ENCODE data around the gene WBP1.
A peak's percentile ranks its signal among the peaks of the same experiment; 100 is the strongest.

WBP1 gene

GRCh38 chr2:74461187-74462053, 3.2 kb downstream of the WBP1 start:
- no peak overlapping the region for H3K27ac ChIP-seq (ENCODE audit: low read depth, low read length)
- no peaks in the 10 kb centered on the region for H4K20me1 ChIP-seq (ENCODE audit: low read depth, low read length)
- H2AFZ ChIP-seq (ENCODE audit: low read depth, low read length, severe bottlenecking): no peak overlapping the region
- peaks cover 11% of the 10 kb centered on the region for H3K79me2 ChIP-seq (ENCODE audit: insufficient read depth, low read length)
- H3F3A ChIP-seq (ENCODE audit: insufficient read depth): peaks cover 12% of the 10 kb centered on the region
- no peaks in the 10 kb centered on the region; the same call in 1 of the 2 replicates for H3K36me3 ChIP-seq (ENCODE audit: low read length)
- no peaks in the 10 kb centered on the region for H3K9me2 ChIP-seq (replicated peaks; ENCODE audit: insufficient read depth, low read length)
- H3K9ac ChIP-seq (ENCODE audit: low read length): no peak overlapping the region
- no peaks in the 10 kb centered on the region for H3K27me3 ChIP-seq (ENCODE audit: low read length)
- peak; percentile 13 for TF ChIP-seq CTCF (IDR thresholded peaks at IDR 0.05; ENCODE audit: insufficient read depth, low read length, poor library complexity, severe bottlenecking)
- TF ChIP-seq EZH2phosphoT487 (conservative IDR thresholded peaks at IDR 0.05; ENCODE audit: low read length): no peak
- no peaks in the 10 kb centered on the region for H3K9me3 ChIP-seq (ENCODE audit: insufficient read depth, low read length)
- no peak overlapping the region for H3K4me2 ChIP-seq (ENCODE audit: low read depth, low read length, poor library complexity, severe bottlenecking)
- no peak overlapping the region for H3K4me3 ChIP-seq (ENCODE audit: insufficient read depth, low read length, poor library complexity, severe bottlenecking)

GRCh38 chr2:74462054-74462785, 4.0 kb downstream of the WBP1 start:
- no peak for TF ChIP-seq EZH2phosphoT487 (conservative IDR thresholded peaks at IDR 0.05; ENCODE audit: low read length)
- TF ChIP-seq CTCF (IDR thresholded peaks at IDR 0.05; ENCODE audit: insufficient read depth, low read length, poor library complexity, severe bottlenecking): no peak
- Histone ChIP-seq H3K4me3 (ENCODE audit: insufficient read depth, low read length, poor library complexity, severe bottlenecking) (no peak overlapping the region), H3K9me2 (replicated peaks; ENCODE audit: insufficient read depth, low read length) (no peaks in the 10 kb centered on the region), H3K36me3 (ENCODE audit: low read length) (no peaks in the 10 kb centered on the region; the same call in 1 of the 2 replicates), H3K9ac (ENCODE audit: low read length) (no peak overlapping the region), H3K27ac (ENCODE audit: low read depth, low read length) (no peak overlapping the region), H3K4me2 (ENCODE audit: low read depth, low read length, poor library complexity, severe bottlenecking) (no peak overlapping the region), H4K20me1 (ENCODE audit: low read depth, low read length) (no peaks in the 10 kb centered on the region), H3K27me3 (ENCODE audit: low read length) (no peaks in the 10 kb centered on the region), H2AFZ (ENCODE audit: low read depth, low read length, severe bottlenecking) (no peak overlapping the region), H3K79me2 (ENCODE audit: insufficient read depth, low read length) (peaks cover 11% of the 10 kb centered on the region), H3F3A (ENCODE audit: insufficient read depth) (peaks cover 4% of the 10 kb centered on the region), H3K9me3 (ENCODE audit: insufficient read depth, low read length) (no peaks in the 10 kb centered on the region)

- peaks cover 4% of the 10 kb centered on the region; the same call in 1 of the 2 replicates for H3F3A ChIP-seq (ENCODE audit: insufficient read depth)
- H3K9ac ChIP-seq (ENCODE audit: low read length): no peak overlapping the region
- no peak overlapping the region for H3K27ac ChIP-seq (ENCODE audit: low read depth, low read length)
- peaks cover 11% of the 10 kb centered on the region for H3K79me2 ChIP-seq (ENCODE audit: insufficient read depth, low read length)
- no peaks in the 10 kb centered on the region for H3K27me3 ChIP-seq (ENCODE audit: low read length)
- H2AFZ ChIP-seq (ENCODE audit: low read depth, low read length, severe bottlenecking): no peak overlapping the region
- no peak overlapping the region for H3K4me2 ChIP-seq (ENCODE audit: low read depth, low read length, poor library complexity, severe bottlenecking)
- H3K4me3 ChIP-seq (ENCODE audit: insufficient read depth, low read length, poor library complexity, severe bottlenecking): no peak overlapping the region
- no peak for TF ChIP-seq EZH2phosphoT487 (conservative IDR thresholded peaks at IDR 0.05; ENCODE audit: low read length)
- no peak for TF ChIP-seq CTCF (IDR thresholded peaks at IDR 0.05; ENCODE audit: insufficient read depth, low read length, poor library complexity, severe bottlenecking)
- no peaks in the 10 kb centered on the region for H3K9me2 ChIP-seq (replicated peaks; ENCODE audit: insufficient read depth, low read length)
- no peaks in the 10 kb centered on the region; the same call in 1 of the 2 replicates for H3K36me3 ChIP-seq (ENCODE audit: low read length)
- H3K9me3 ChIP-seq (ENCODE audit: insufficient read depth, low read length): no peaks in the 10 kb centered on the region
- no peaks in the 10 kb centered on the region for H4K20me1 ChIP-seq (ENCODE audit: low read depth, low read length)
These were observed 4.5 kb downstream of the WBP1 start for GRCh38 chr2:74462786-74463105.

All from SU-DHL-6 (cell line).